H9 (cell line): Measurements from ENCODE around the gene TMEM106C. TPM values are rescaled to one million over a fixed set of nuclear protein-coding genes. Genes with fewer than 3 reads are reported as not detected.

Source experiments
- DNase-seq: peaks from one replicate; pipeline ENCODE4 v3.0.0-alpha.2; 2017
- H2AFZ ChIP-seq: one replicate; pipeline ENCODE4 v1.6.1; 2013; ENCODE audit warnings: mild to moderate bottlenecking, low read length, control low read depth, moderate library complexity
- H2AK5ac ChIP-seq: 2 replicates; pipeline ENCODE4 v1.6.1; 2013; ENCODE audit warnings: low read length, control low read depth, mixed read lengths; ENCODE audit not compliant: insufficient read length
- H2BK120ac ChIP-seq: one replicate; pipeline ENCODE4 v1.6.1; 2013; ENCODE audit warnings: low read depth, mild to moderate bottlenecking, low read length, control low read depth, inconsistent platforms; ENCODE audit not compliant: poor library complexity, severe bottlenecking
- H2BK12ac ChIP-seq: 2 replicates; pipeline ENCODE4 v1.6.1; 2013; ENCODE audit warnings: low read length, control low read depth, mixed read lengths, low read depth; ENCODE audit not compliant: insufficient read length
- H2BK15ac ChIP-seq: 2 replicates; pipeline ENCODE4 v1.6.1; 2013; ENCODE audit warnings: low read depth, low read length, control low read depth
- H2BK20ac ChIP-seq: one replicate; pipeline ENCODE4 v1.6.1; 2013; ENCODE audit warnings: low read depth, mild to moderate bottlenecking, low read length, control low read depth, inconsistent platforms; ENCODE audit not compliant: poor library complexity, severe bottlenecking
- H2BK5ac ChIP-seq: 2 replicates; pipeline ENCODE4 v1.6.1; 2013; ENCODE audit warnings: low read length, control low read depth, mixed read lengths; ENCODE audit not compliant: insufficient read length
- H3K14ac ChIP-seq: 2 replicates; pipeline ENCODE4 v1.6.1; 2013; ENCODE audit warnings: low read length, control low read depth; ENCODE audit not compliant: insufficient read depth
- H3K18ac ChIP-seq: 2 replicates; pipeline ENCODE4 v1.6.1; 2013; ENCODE audit warnings: low read depth, mild to moderate bottlenecking, mixed read lengths, low read length, control low read depth; ENCODE audit not compliant: insufficient read length
- H3K23ac ChIP-seq: 2 replicates; pipeline ENCODE4 v1.6.1; 2013; ENCODE audit warnings: low read length, control low read depth, mixed read lengths, low read depth; ENCODE audit not compliant: insufficient read length
- H3K23me2 ChIP-seq: 2 replicates; pipeline ENCODE4 v1.6.1; 2013; ENCODE audit warnings: low read depth, mild to moderate bottlenecking, mixed read lengths, low read length, control low read depth; ENCODE audit not compliant: insufficient read length, poor library complexity, severe bottlenecking
- H3K27ac ChIP-seq: 2 replicates; pipeline ENCODE4 v1.5.1; 2013; ENCODE audit warnings: low read length, control low read depth, mixed read lengths, low read depth; ENCODE audit not compliant: insufficient read length
- H3K27me3 ChIP-seq: 2 replicates; pipeline ENCODE4 v1.6.1; 2013; ENCODE audit warnings: low read length, control low read depth, inconsistent platforms; ENCODE audit not compliant: insufficient read depth
- H3K4ac ChIP-seq: 2 replicates; pipeline ENCODE4 v1.6.1; 2013; ENCODE audit warnings: low read depth, mild to moderate bottlenecking, control low read depth, inconsistent platforms, low read length, moderate library complexity
- H3K4me1 ChIP-seq: 2 replicates; pipeline ENCODE4 v1.6.1; 2013; ENCODE audit warnings: low read length, control low read depth, inconsistent platforms; ENCODE audit not compliant: insufficient read depth
- H3K4me2 ChIP-seq: 2 replicates; pipeline ENCODE4 v1.6.1; 2013; ENCODE audit warnings: low read length, control low read depth, mixed read lengths; ENCODE audit not compliant: insufficient read length, insufficient read depth
- H3K56ac ChIP-seq: 2 replicates; pipeline ENCODE4 v1.6.1; 2013; ENCODE audit warnings: low read depth, mild to moderate bottlenecking, mixed read lengths, low read length, control low read depth; ENCODE audit not compliant: insufficient read length
- H3K79me1 ChIP-seq: 2 replicates; pipeline ENCODE4 v1.6.1; 2013; ENCODE audit warnings: low read depth, mild to moderate bottlenecking, moderate library complexity, low read length, control low read depth, inconsistent platforms; ENCODE audit not compliant: insufficient read depth, poor library complexity, severe bottlenecking
- H3K79me2 ChIP-seq: 2 replicates; pipeline ENCODE4 v1.6.1; 2013; ENCODE audit warnings: low read length, control low read depth, inconsistent platforms; ENCODE audit not compliant: insufficient read depth
- H3K9ac ChIP-seq: 2 replicates; pipeline ENCODE4 v1.6.1; 2013; ENCODE audit warnings: low read length, control low read depth, mixed read lengths; ENCODE audit not compliant: insufficient read length; ENCODE audit errors: extremely low read depth
- H3K9me3 ChIP-seq: one replicate; pipeline ENCODE4 v1.6.1; 2013; ENCODE audit warnings: low read depth, low read length, inconsistent platforms; ENCODE audit not compliant: control insufficient read depth
- H3T11ph ChIP-seq: one replicate; pipeline ENCODE4 v1.6.1; 2013; ENCODE audit warnings: mild to moderate bottlenecking, low read length, control low read depth, inconsistent platforms
- H4K20me1 ChIP-seq: one replicate; pipeline ENCODE4 v1.6.1; 2013; ENCODE audit not compliant: control insufficient read depth, insufficient read length, insufficient read depth
- H4K5ac ChIP-seq: 2 replicates; pipeline ENCODE4 v1.6.1; 2013; ENCODE audit warnings: low read depth, mild to moderate bottlenecking, mixed read lengths, low read length, control low read depth; ENCODE audit not compliant: insufficient read length
- H4K8ac ChIP-seq: replicated peaks from 2 replicates; pipeline ENCODE4 v1.6.1; 2013; ENCODE audit warnings: low read length, control low read depth, mixed read lengths, low read depth; ENCODE audit not compliant: insufficient read length
- H4K91ac ChIP-seq: 2 replicates; pipeline ENCODE4 v1.6.1; 2013; ENCODE audit warnings: low read depth, mild to moderate bottlenecking, moderate library complexity, mixed read lengths, low read length, control low read depth; ENCODE audit not compliant: insufficient read length
- H3K27ac Mint-ChIP-seq, 3 experiments: 2 replicates in 2 of 3; 3 replicates in 1 of 3; pipeline ENCODE4 v1.8.0; 2020 to 2021; ENCODE audit warnings: mixed read lengths in 3 of 3, mild to moderate bottlenecking in 1 of 3, moderate library complexity in 1 of 3
- H3K27me3 Mint-ChIP-seq: 2 replicates; pipeline ENCODE4 v1.8.0; 2021; ENCODE audit warnings: low read depth, mild to moderate bottlenecking, moderate library complexity, mixed read lengths
- H3K36me3 Mint-ChIP-seq, 3 experiments: 2 replicates in 2 of 3; 3 replicates in 1 of 3; pipeline ENCODE4 v1.8.0; 2020 to 2021; ENCODE audit warnings: low read depth in 3 of 3, mixed read lengths in 3 of 3; ENCODE audit not compliant: insufficient read depth in 1 of 3
- H3K4me1 Mint-ChIP-seq, 2 experiments: 2 replicates each; pipeline ENCODE4 v1.8.0; 2020; ENCODE audit warnings: mixed read lengths in 2 of 2
- H3K4me3 Mint-ChIP-seq, 2 experiments: 2 replicates in 1 of 2; 3 replicates in 1 of 2; pipeline ENCODE4 v1.8.0; 2020 to 2021; ENCODE audit warnings: mild to moderate bottlenecking in 2 of 2, mixed read lengths in 2 of 2, moderate library complexity in 1 of 2
- H3K9me3 Mint-ChIP-seq, 2 experiments: 2 replicates in 1 of 2; 3 replicates in 1 of 2; pipeline ENCODE4 v1.8.0; 2020; ENCODE audit warnings: mild to moderate bottlenecking in 2 of 2, mixed read lengths in 2 of 2, moderate library complexity in 1 of 2
- WGBS: extraction: QIAGEN DNeasy Blood & Tissue Kit; methylation state at CpG from one replicate; pipeline ENCODE4 v1.1.7; 2013; ENCODE audit warnings: missing lambda C conversion rate, low lambda C conversion rate, mixed read lengths; ENCODE audit not compliant: insufficient read length; ENCODE audit errors: extremely low coverage; 5-methylcytosine and 5-hydroxymethylcytosine counted together
- total RNA-seq: library from RNA; stranded (reverse); gene quantifications from 2 replicates; pipeline ENCODE4 v1.2.1, GENCODE V29; 2021
- TF ChIP-seq, protein P1 (sequence below): fragments of 200-600 bp; sonication (generic); conservative IDR thresholded peaks from 3 replicates; pipeline ENCODE4 v1.8.0; 2021; ENCODE audit warnings: antibody characterized with exemption, mild to moderate bottlenecking

Gene TMEM106C
- total RNA-seq, 1 experiment from 2014 or later: 43.7 TPM

DNA sequence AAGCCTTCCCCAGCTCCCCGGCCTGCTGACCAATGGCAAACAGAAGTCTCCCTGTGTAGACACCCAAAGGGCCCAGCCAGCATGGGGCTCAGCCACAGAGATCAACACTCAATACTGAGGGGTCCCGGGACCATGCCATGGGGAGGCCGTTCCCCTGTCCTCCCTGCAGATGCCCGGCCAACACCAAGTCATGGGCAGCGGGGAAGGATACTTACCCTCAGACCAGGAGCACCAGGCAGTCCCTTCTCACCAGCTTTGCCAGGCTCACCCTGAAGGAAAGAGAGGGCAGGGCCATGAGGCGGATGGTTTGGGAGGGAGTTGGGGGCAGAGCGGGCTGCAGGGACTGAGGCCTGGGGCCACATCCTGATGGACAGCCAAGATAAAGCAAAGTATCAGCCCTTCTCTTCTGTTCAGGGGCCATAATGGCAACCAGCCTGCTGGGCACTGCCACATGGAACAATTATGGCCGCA, 21.0 kb downstream of the TMEM106C start:
- no peak overlapping the region for H3K9ac ChIP-seq
- H4K20me1 ChIP-seq: no peaks in the 10 kb centered on the region
- no peaks in the 10 kb centered on the region for H3K4me1 ChIP-seq
- no peaks in the 10 kb centered on the region for H3K79me1 ChIP-seq
- no peaks in the 10 kb centered on the region for H3K79me2 ChIP-seq
- H3K23ac ChIP-seq: no peak overlapping the region
- peaks cover 0 to 3% of the 10 kb centered on the region in 2 experiments; a peak in 1 of 5 replicates for H3K9me3 Mint-ChIP-seq
- no peak overlapping the region for H3T11ph ChIP-seq
- H2AFZ ChIP-seq: no peak overlapping the region
- H3K27me3 ChIP-seq: no peaks in the 10 kb centered on the region; the same call in 1 of the 2 replicates
- no peak overlapping the region for H4K91ac ChIP-seq
- H2BK20ac ChIP-seq: no peak overlapping the region
- no peak overlapping the region for H3K4me3 Mint-ChIP-seq
- no peak overlapping the region for H3K4me2 ChIP-seq
- no peak overlapping the region for H2AK5ac ChIP-seq
- H4K8ac ChIP-seq: no peak overlapping the region
- no peak overlapping the region for H3K56ac ChIP-seq
- no peak overlapping the region for H4K5ac ChIP-seq
- peaks cover 16 to 19% of the 10 kb centered on the region in 2 experiments for H3K4me1 Mint-ChIP-seq
- H3K23me2 ChIP-seq: no peaks in the 10 kb centered on the region
- no peak overlapping the region for H2BK15ac ChIP-seq
- H3K18ac ChIP-seq: no peak overlapping the region
- peaks cover 78% of the 10 kb centered on the region for H3K27me3 Mint-ChIP-seq
- H2BK5ac ChIP-seq: no peak overlapping the region
- no peak overlapping the region for H3K27ac ChIP-seq
- no peak overlapping the region for H2BK12ac ChIP-seq
- no peak overlapping the region; the same call in 1 of the 2 replicates for H3K14ac ChIP-seq
- H3K27ac Mint-ChIP-seq: peak overlapping the region in 1 of 3 experiments; percentile 89; a peak in 1 of 7 replicates
- H2BK120ac ChIP-seq: no peak overlapping the region
- no peaks in the 10 kb centered on the region for H3K9me3 ChIP-seq
- DNase-seq: no peak
- H3K4ac ChIP-seq: no peak overlapping the region
- TF ChIP-seq, protein P1, sequence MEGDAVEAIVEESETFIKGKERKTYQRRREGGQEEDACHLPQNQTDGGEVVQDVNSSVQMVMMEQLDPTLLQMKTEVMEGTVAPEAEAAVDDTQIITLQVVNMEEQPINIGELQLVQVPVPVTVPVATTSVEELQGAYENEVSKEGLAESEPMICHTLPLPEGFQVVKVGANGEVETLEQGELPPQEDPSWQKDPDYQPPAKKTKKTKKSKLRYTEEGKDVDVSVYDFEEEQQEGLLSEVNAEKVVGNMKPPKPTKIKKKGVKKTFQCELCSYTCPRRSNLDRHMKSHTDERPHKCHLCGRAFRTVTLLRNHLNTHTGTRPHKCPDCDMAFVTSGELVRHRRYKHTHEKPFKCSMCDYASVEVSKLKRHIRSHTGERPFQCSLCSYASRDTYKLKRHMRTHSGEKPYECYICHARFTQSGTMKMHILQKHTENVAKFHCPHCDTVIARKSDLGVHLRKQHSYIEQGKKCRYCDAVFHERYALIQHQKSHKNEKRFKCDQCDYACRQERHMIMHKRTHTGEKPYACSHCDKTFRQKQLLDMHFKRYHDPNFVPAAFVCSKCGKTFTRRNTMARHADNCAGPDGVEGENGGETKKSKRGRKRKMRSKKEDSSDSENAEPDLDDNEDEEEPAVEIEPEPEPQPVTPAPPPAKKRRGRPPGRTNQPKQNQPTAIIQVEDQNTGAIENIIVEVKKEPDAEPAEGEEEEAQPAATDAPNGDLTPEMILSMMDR: no peak
- H3K36me3 Mint-ChIP-seq: peaks cover 0 to 1% (median 0%) of the 10 kb centered on the region in 3 experiments; a peak in 1 of 7 replicates
- WGBS: no CpG with 5 or more reads among the region's 8 CpGs
